GM21526 (cell line): ENCODE results near the gene MUSK.
"Not testable (repeated sequence)": the region's sequence is repeated elsewhere in the genome, so short reads cannot be mapped to it uniquely, and the experiment has no call there.

Experiments used
- ATAC-seq: cut with Tn5 transposase; IDR thresholded peaks from one replicate; pipeline ENCODE4 v1.9.1; 2021; ENCODE audit warnings: moderate library complexity; ENCODE audit not compliant: unreplicated experiment, low FRiP score

MUSK gene

GRCh38 chr9:110755179-110755578 lies 86.6 kb downstream of the MUSK start:
- no peak for ATAC-seq

- no peak for ATAC-seq
These were observed 89.6 kb downstream of the MUSK start for GRCh38 chr9:110758201-110758600.

GRCh38 chr9:110762783-110763182 lies 94.2 kb downstream of the MUSK start:
- no peak for ATAC-seq

- no peak for ATAC-seq
These were observed 95.0 kb downstream of the MUSK start for GRCh38 chr9:110763568-110763967.

- ATAC-seq, result no peak
These were observed 95.4 kb downstream of the MUSK start for GRCh38 chr9:110764006-110764405.

- no peak for ATAC-seq
These were observed 97.3 kb downstream of the MUSK start for GRCh38 chr9:110765926-110766325.

- ATAC-seq, result no peak
These were observed 99.0 kb downstream of the MUSK start for GRCh38 chr9:110767559-110768063.

- no peak for ATAC-seq
These were observed 100.3 kb downstream of the MUSK start for GRCh38 chr9:110768886-110769285.

GRCh38 chr9:110769667-110770066 lies 101.1 kb downstream of the MUSK start:
- ATAC-seq, result no peak

GRCh38 chr9:110775724-110776123 lies 107.1 kb downstream of the MUSK start:
- no peak for ATAC-seq

- ATAC-seq, result no peak
These were observed 107.6 kb downstream of the MUSK start for GRCh38 chr9:110776221-110776620.

GRCh38 chr9:110777196-110777875 lies 108.7 kb downstream of the MUSK start:
- no peak for ATAC-seq

GRCh38 chr9:110777876-110778215 lies 109.3 kb downstream of the MUSK start:
- no peak for ATAC-seq

- ATAC-seq, result no peak
These were observed 114.1 kb downstream of the MUSK start for GRCh38 chr9:110782701-110783100.

- ATAC-seq, result no peak
These were observed 115.7 kb downstream of the MUSK start for GRCh38 chr9:110784309-110784708.

- no peak for ATAC-seq
These were observed 116.6 kb downstream of the MUSK start for GRCh38 chr9:110785166-110785565.

- not testable (repeated sequence) for ATAC-seq
These were observed 119.8 kb downstream of the MUSK start for GRCh38 chr9:110788396-110788795.

GRCh38 chr9:110788871-110789270 lies 120.3 kb downstream of the MUSK start:
- no peak for ATAC-seq

GRCh38 chr9:110797611-110798010 lies 129.0 kb downstream of the MUSK start:
- ATAC-seq, result no peak

GRCh38 chr9:110799396-110799795 lies 130.8 kb downstream of the MUSK start:
- no peak for ATAC-seq

- ATAC-seq, result no peak
These were observed 132.8 kb downstream of the MUSK start for GRCh38 chr9:110801426-110801825.

- no peak for ATAC-seq
These were observed 133.9 kb downstream of the MUSK start for GRCh38 chr9:110802416-110803035.
